ENCODE data around the gene KIRREL3.

Gene KIRREL3

DNA sequence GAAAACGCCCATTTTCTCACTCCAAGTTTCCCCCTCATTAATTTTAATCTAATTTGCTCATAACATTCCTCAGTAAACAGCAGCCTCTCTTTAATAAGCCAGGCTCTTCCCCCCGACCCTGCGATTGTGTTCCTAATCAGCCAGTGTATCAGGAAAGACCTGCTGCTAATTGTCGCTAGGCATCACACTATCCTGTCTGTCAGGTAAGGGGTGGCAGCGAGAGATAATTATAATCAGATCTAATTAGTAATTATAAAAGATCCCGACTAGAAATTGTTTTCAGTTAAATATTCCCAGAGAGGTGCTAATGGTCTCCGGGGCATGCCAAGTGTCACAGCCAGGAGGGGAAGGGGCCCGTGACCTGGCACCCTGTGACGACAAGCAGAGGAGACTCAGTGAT is 502.3 kb downstream of the KIRREL3 start:
- no peak for DNase-seq

DNA sequence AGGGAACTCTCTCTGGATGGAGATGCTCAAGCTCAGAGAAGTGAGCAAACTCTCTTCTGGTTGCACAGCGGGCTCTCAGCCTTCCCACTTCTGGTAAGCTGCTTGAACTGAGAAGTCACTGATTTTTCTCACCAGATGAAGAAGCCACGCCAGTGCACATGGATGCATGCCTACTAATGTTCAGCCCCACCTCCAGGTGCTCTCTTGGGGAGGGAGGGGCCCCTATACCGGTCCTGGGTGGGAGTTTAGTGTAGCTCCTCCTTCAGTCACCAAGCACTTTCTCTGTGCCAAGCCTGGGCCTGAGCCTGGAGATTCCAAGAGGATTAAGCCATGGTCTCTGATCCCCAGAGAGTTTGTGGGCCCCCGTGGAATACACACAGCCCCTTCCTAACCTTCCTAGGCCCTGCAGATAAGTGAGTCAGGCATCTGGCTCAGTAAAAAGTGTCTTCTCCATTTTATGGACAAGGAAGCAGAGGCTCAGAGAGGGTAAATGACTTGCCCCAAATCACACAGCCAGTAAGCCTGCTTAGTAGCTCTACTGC is 502.9 kb downstream of the KIRREL3 start:
- DNase-seq, result no peak

DNA sequence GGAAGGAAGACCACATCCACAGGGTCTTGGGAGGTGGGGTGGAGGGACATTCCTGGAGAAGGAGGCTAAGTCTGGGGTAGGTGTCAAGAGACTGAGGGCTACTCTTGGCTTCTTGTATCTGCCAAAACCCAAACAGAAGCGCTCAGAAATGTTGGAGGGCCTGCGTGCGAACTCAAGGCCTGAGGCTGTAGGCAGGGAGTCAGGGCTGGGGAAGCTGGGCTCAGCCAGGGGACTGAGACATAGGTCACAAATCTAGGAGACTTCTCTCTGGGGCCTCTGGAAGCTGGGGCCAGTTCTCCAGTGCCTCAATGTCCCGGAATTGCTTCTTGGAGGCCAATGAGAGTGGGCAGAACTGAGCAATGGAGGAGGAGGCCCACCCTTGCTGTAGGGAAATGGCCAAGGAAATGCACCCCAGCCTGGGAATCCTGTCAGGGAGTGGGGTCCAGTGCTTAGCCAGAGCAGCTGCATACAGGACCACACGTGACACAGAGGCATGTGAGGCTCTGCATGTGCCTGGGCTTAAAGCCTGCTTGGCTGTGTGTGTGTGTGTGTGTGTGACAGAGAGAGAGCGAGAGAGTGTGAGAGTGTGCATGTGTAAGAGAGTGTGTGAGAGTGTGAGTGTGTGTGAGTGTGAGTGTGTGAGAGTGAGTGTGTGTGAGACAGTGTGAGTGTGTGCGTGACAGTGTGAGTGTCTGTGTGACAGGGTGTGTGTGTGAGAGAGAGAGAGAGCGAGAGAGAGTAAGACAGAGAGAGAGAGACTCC is 503.8 kb downstream of the KIRREL3 start:
- no peak for DNase-seq

DNA sequence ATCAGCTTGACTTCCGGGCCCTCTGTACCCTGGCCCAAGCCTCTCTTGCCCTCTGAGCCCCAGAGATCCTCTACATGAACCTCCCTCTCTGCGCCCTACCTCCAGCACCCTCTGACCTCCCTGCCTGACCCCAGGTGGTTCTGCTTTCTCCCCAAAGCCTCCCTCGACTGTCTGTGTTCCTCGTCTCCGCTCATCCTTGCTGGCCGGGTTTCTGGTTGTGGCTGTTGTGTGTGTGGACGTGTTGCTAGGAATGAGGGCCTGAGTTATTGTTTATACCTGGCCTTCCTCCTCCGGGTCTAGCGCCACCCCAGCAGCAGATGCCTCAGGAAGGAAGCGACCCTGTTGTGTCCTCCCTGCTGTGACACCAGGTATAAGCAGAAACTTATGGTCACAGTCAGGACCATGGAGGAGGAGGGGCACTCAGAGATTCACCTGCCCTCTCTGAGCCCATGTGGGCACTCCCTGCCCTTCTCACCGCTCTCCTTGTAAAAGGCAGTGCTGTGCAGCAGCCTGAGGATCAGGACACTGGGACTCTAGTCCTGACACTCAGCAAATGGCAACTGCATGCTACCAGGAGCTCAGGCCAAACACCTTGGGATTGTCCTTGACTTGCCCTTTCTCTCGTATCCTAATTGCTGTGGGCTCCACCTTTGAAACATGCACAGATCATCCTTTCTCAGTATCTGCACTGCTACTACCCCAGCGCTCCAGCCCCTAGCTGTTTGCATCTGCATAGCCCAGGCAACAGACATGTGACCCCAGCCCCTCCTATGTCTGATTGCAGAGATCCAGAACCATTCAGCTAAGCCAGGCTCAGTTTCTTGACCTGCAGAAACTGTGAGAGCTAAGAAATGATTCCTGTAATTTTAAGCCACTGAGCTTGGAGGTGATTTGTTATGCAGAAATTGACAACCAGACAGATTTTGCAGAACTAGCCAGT is 505.0 kb downstream of the KIRREL3 start:
- DNase-seq, result no peak

DNA sequence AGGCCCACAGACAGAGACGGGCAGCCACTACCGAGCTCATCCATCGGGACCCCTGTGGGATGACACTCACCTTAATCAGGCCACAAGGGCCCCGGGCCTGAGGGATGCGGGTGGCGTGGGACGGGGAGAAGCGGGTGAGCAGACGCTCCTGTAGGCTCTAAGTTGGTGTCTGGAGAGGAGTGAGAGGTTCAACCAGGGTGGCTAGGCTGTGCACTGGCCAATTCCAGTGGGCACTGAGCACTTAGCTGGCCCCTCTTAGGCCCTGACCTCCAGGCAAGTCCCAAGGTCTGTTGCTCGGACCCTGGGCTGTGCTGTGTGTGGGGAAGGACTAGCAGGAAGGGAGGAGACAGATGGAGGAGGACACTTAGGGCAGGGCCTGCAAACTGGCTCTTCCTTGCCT is 505.7 kb downstream of the KIRREL3 start:
- DNase-seq, result no peak

DNA sequence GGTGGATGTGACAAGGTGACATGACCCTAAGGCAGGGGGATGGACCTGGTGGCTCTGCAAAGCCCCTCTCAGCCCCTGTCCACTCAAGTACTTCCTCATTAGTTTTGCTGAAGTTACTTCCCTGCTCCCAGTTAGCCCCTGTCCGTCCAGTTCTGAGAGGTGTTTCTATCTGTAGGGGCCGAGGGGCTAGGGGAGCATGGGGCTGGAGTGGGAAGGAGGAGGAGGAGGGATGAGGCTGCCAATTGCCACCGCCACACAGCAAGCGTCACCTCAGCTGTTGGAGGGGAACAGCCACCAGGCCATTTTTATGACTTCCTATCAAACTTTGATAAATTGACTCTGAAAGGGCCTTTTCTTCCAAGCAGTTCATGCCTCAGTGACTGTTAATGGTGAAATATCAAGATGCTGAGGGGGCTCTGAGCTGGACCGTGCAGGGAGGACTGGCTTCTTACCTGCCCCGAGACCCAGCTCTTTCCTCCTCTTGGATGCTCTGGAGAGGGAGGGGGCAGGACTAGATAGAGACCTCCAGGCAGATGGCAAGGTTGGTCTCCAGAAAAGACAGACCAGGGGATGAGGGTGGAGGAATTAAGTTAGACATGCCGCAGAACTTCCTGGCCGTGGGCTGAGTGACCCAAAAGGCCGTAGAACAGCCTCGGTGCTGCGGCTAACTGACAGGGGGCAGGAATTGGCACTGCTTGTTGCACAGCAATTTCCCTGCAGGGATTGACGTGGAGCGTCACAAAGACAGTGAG is 508.1 kb downstream of the KIRREL3 start:
- no peak for DNase-seq

DNA sequence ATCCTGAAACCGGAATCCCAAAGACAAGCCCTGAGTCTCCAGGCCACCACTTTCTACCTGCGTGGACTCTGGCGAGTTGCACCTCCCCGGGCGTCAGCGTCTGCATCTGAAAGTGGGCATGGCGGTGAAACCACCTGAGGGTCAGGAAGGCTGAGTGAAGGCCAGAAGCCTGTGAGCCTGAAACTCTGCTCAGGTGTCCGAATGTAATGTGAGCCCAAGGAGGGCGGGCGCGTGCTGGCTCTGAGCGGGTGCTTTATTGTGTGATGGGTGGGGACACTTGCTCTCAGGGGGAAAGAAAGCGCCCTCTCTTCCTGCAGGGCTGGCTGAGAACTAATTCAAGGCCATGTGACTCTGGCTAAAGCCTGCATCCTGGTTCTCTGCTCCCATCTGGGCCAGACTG is 509.5 kb downstream of the KIRREL3 start:
- DNase-seq, result no peak

DNA sequence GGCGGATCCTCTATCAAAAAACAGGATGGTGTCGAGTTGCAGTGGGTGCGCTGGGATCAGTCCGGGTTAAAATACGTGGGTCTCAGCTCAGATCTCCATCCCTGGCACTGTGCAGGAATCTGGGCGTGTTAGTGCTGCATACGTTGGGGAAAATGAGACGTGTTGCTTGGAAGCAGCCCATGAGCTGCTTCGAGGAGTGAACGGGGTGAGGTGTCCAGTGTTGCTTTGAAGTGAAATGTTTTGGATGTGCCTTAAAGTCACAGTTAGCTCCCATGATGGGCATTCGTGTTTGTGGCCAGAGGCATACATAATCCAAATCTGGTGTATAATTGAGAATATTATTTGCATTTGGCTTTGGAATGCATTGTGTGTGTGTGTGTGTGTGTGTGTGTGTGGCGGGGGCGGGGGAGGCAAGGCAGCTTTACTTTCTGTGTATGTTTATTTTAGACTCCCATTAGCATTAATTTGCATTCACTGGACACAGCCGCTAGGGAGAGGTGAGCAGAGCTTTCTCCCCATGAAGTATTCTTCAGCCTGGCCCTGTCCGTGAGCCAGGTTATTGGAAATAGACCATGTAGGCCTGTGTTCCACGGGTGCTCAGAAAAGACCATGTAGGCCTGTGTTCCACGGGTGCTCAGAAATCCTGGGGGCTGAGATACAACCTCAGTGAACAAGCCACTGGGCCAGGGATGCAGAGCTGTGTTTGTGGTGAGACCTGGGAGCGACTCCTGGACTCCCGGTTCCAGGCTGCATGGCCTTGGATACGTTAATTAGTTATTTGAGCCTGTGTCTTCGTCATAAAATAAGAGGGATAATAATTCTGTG is 510.5 kb downstream of the KIRREL3 start:
- no peak for DNase-seq

DNA sequence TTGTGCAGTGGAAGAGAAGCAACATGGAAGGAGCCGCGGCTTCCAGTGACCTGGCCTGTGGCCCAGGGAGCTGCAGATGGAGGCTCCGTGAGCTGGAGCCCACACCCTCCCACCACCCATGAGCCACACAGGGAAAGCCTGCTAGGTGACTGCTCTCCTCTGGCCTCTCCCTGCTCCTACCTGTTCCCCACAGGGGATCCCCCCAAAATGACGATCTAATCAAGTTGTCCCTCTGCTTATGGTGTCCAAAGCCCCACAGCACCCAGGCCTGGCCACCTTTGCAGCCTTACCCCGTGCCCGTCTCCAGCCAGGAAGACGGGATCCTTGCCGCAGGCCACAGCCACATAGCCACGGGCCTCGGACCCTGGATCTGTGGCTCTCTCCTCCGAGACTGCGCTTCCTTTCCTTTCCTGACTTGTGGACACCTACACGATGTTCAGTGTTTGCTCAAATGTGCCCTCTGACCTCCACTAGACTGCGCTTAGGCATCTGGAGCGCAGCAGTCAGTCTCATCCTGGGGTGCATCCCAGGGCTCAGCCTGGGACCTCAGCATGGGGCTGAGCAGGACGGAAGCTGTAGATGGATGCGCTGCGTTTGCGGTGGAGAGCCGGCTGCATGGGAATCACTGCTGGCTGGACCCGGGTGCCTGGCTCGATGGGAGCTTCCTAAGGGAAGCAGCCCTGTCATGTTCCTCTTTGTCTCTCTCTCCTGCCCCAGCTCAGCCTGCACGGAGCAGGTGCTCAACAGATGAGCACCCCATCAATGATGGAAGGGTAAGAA is 511.8 kb downstream of the KIRREL3 start:
- no peak for DNase-seq

DNA sequence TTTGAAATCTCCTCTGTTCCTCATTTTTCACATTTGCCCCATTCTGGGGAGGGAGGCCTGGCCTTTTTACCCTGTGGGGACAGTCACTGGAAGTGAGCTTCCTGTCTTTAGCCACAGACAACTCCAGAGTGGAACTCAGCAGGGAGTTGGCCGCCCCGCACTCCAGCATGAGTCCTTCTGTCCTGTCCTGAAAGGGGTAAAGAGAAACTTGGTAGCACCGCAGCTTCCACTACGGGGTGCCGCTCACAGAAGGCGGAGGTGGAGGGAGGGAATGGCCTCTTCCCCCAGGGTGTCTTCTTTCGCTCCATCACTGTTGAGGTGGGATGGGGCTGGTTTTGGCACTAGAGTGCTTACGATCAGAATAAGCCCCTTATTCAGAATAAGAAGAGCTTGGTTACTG is 512.9 kb downstream of the KIRREL3 start:
- no peak for DNase-seq

DNA sequence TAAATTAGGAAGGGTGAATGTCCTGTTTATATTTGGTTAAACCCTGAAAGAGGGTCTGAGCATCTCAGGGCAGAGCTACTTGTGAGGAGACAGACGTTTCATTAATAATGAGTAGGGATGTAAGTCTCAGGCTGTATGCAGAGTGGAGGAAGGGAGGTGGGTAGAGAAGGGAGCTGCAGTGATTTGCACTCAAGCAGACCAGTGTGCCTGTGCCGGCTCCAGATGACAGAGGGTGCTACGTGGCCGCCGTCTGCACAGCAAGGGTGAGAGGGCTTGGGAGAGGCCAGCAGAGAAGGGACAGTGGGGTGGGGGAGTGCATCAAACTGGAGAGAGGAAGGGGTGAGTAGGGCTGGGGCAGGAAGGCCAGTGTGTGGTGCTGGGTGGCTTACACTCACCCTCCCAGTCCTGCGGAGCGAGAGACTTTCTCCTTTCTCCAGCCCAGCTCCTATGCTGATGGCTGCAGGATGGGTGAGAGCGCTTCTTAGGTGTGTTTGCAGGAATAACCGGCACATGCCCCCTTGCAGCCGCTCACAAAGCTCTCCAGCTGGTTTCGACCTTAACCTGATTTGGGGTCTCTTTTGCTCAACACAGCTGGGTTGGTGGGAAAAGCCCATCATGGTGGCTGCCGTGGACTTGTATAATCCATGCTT is 514.5 kb downstream of the KIRREL3 start:
- DNase-seq, result no peak

DNA sequence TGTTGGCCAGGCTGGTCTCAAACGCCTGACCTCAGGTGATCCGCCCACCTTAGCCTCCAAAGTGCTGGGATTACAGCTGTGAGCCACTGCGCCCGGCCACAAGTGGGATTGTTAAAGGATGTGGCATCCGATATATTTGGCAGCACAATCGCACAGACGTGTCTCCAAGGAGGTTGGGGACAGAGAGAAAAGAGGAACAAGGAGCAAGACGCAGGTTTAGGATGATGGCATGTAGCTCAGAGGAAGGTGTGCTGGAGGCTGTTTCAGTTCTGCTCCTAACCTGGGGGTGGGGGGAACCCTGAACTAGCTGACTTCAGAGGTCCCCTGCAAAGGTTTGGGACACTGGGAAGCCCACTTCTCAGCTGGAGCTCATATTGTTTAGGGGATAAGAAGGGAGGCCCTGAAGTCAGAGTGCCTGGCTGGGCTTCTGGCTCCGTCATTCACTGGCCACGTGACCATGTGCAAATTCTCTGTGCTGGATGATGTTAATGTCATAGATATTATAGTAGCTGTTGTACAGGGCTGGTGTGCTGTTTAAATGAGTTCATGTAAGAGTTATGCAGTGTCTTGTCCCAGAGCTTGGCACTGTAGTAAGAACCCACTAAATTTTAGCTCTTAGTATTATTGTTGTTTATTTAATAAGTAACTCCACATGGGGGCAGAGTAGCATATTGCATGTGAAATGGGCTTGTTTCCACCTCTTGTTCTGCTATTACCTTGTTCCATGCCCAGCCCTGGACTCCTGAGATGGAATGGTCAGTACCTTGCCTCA is 515.4 kb downstream of the KIRREL3 start:
- DNase-seq, result no peak

DNA sequence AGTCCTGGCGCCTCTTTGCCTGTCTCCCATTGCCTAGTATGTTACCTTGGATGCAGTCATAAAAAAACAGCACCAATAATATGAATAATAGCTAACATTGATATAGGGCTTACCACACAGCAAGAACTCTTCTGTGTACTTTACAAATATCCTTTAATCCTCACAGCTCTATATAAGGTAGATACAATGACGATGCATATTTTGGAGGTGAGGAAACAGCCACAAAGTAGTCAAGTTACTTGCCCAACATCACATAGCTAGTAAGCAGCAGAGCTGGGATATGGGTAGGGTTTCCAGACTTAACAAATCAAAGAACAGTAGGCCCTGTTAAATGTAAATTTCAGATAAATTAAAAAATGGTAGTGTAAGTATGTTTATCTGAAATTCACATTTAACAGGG is 516.3 kb downstream of the KIRREL3 start:
- DNase-seq, result no peak

DNA sequence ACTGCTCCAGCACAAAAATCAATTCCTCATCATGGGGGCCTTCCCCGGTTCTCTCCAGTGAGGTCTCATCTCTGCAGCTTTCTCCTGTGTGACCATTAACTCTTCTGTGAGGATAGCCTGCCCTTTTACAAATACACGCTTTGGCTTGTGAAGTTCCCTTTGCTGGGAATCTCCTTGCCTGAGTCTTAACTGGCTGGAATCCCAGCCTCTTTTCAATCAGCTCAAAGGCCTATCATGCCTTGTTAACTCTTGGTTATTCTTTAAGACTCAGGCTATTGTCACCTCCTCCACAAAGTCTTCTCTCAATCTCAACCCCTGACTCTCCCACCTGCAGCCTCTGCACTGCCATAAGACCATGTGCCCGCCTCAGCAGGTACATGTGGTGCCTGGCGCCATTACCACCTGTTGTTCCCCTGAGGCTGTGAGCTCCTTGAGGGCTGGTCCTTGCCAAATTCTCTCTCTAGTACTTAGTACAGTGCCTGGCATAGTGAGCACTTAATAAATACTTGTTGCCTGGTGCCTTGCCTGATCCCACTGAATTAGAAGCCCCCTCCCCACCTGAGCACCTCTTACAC is 516.9 kb downstream of the KIRREL3 start:
- no peak for DNase-seq

DNA sequence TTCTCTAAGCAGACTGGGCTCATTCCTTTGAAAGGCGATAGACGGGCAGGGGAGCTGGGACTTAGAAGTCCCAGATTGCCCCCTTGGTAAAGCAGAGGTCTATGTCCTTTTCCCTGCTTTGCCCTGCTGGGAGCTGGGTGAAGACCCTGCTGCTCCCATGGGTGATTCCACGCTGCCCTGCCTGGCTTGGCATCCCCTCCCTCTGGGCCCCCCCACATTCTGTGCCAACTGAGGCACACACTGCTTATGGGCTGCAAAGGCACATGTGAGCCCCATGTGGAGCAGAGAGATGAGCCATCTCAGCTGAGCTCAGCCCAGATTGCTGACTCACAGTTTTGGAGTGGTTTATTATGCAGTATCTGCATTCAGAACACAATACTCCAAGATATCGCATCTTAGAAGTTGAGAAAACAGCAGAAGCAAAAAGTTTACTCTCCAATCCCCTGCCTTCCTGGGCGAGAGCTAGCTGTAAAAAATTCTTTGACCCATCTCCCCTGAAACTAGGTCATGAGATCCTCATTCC is 517.9 kb downstream of the KIRREL3 start:
- no peak for DNase-seq

DNA sequence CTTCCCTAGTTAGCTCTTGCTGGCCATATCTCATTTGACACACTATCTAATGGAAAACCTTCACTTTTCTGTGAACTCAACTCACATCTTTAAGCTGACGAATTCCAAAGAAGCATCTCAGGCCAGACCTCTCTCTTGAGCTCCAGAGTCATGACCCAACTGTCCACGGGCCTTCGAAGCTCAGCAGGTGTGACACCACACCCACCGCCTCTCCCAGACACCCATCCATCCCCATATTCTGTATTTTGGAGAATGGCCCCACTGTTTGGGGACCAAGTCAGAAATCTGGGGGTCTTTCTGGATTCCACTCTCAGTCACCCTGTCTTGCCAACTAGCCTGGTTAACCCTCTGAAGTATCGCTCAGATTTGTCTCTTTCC is 519.3 kb downstream of the KIRREL3 start:
- no peak for DNase-seq

DNA sequence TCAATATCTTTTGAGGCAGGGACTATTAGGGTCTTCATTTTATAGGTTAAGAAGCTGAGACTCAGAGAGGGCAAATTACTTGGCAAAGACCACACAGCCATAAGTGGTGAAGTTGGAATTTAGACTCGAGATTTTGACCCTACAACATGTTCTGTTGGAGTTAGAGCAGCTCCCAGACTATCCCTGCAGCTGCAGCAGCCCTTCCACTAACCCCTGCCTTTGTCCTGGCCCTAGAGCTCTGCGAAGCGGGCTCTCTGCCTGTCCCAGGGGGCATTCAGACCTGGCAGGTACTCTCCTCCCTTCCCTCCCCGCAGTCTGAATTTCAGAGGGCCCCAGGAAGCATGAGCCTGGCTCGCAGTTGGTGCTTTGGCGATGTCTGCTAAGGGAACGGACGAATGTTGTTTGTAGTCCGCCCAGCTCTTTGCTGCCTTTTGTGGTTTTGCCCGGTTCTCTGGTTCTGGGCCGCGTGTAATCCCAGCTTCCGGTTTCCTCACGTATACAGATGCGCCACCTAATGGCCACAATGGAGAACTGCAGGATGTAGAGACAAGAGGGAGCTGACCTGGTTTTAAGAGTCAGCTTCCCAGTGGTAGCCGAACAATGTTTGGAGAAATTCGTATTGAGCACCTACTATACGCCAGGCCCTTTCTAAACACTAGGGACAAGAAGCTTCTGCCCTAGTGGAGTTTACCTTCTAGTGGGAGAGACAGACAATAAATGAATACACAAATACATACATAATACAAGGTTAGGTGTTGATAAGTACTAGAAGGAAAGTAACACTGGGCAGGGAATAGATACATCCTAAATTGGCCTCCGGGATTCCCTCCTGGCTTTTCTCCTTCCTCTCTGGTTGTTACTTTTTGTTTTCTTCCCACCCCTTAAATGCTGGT is 519.9 kb downstream of the KIRREL3 start:
- peak; percentile 44 for DNase-seq

DNA sequence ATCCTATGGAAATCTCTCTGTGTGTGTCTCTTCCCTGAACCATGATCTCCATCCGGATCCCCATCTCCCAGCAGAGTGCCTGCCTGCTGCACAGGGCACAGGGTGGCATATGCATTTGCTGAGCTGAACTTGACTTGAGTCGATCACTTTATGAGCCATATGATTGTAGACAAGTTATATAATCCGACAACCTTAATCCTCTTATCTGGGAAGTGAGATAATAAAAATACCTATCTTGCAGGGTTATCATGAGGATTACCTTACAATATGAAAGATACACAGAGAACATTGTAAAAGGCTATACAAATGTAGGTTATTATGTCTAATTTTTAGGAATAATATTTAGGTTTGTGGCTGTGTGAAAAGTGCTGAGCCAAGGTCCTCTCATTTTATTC is 520.6 kb downstream of the KIRREL3 start:
- no peak for DNase-seq
